HG03442 (cell line): Measurements from ENCODE around the gene MAN2A1.
"Not testable (repeated sequence)": the region's sequence is repeated elsewhere in the genome, so short reads cannot be mapped to it uniquely, and the experiment has no call there.

Experiments
- ATAC-seq: cut with Tn5 transposase; IDR thresholded peaks from one replicate; pipeline ENCODE4 v1.9.1; 2021; ENCODE audit warnings: mild to moderate bottlenecking, moderate library complexity; ENCODE audit not compliant: unreplicated experiment

The MAN2A1 gene

GRCh38 chr5:109750463-109750862 is 60.7 kb downstream of the MAN2A1 start:
- no peak for ATAC-seq

- ATAC-seq, result no peak
These were observed 63.6 kb downstream of the MAN2A1 start for GRCh38 chr5:109753279-109753678.

- ATAC-seq, result no peak
These were observed 64.6 kb downstream of the MAN2A1 start for GRCh38 chr5:109754319-109754718.

- no peak for ATAC-seq
These were observed 66.0 kb downstream of the MAN2A1 start for GRCh38 chr5:109755761-109756160.

GRCh38 chr5:109756543-109757185 is 66.9 kb downstream of the MAN2A1 start:
- ATAC-seq, result no peak

GRCh38 chr5:109757490-109757889 is 67.8 kb downstream of the MAN2A1 start:
- no peak for ATAC-seq

- ATAC-seq, result peak; percentile 50
These were observed 69.6 kb downstream of the MAN2A1 start for GRCh38 chr5:109759306-109759705.

- not testable (repeated sequence) for ATAC-seq
These were observed 70.4 kb downstream of the MAN2A1 start for GRCh38 chr5:109760130-109760529.

- no peak for ATAC-seq
These were observed 73.1 kb downstream of the MAN2A1 start for GRCh38 chr5:109762821-109763220.

- no peak for ATAC-seq
These were observed 77.7 kb downstream of the MAN2A1 start for GRCh38 chr5:109767184-109767995.

GRCh38 chr5:109767997-109768396 is 78.3 kb downstream of the MAN2A1 start:
- ATAC-seq, result no peak

GRCh38 chr5:109769597-109770291 is 80.0 kb downstream of the MAN2A1 start:
- no peak for ATAC-seq

- no peak for ATAC-seq
These were observed 85.4 kb downstream of the MAN2A1 start for GRCh38 chr5:109775130-109775529.

- ATAC-seq, result no peak
These were observed 89.5 kb downstream of the MAN2A1 start for GRCh38 chr5:109779036-109779735.

- no peak for ATAC-seq
These were observed 95.0 kb downstream of the MAN2A1 start for GRCh38 chr5:109784687-109785086.

GRCh38 chr5:109786206-109786855 is 96.6 kb downstream of the MAN2A1 start:
- peak; percentile 35 for ATAC-seq

GRCh38 chr5:109788596-109788995 is 98.9 kb downstream of the MAN2A1 start:
- peak; percentile 95 for ATAC-seq

GRCh38 chr5:109792613-109793012 is 102.9 kb downstream of the MAN2A1 start:
- no peak for ATAC-seq

- no peak for ATAC-seq
These were observed 114.1 kb downstream of the MAN2A1 start for GRCh38 chr5:109803854-109804253.

- ATAC-seq, result peak; percentile 42
These were observed 115.7 kb downstream of the MAN2A1 start for GRCh38 chr5:109805472-109805871.

- peak; percentile 32 for ATAC-seq
These were observed 116.2 kb downstream of the MAN2A1 start for GRCh38 chr5:109805883-109806282.
